Progenitor cell of endocrine pancreas (in vitro differentiated cells): ENCODE measurements around the gene SH3GL1. TPM values are rescaled to one million over a fixed set of nuclear protein-coding genes. Genes with fewer than 3 reads are reported as not detected.

Experiments
- DNase-seq: peaks from one replicate; pipeline ENCODE4 v3.0.0; 2021; ENCODE audit warnings: low spot score; ENCODE audit not compliant: unreplicated experiment
- H3K27ac Mint-ChIP-seq: 2 replicates; pipeline ENCODE4 v1.8.0; 2021; ENCODE audit warnings: mild to moderate bottlenecking, moderate library complexity, mixed read lengths
- H3K27me3 Mint-ChIP-seq: 2 replicates; pipeline ENCODE4 v1.8.0; 2021; ENCODE audit warnings: mixed read lengths
- H3K36me3 Mint-ChIP-seq: 2 replicates; pipeline ENCODE4 v1.8.0; 2022; ENCODE audit warnings: mixed read lengths; ENCODE audit not compliant: insufficient read depth
- H3K4me1 Mint-ChIP-seq: 2 replicates; pipeline ENCODE4 v1.8.0; 2021; ENCODE audit warnings: low read depth, mixed read lengths
- H3K4me3 Mint-ChIP-seq: 2 replicates; pipeline ENCODE4 v1.8.0; 2021; ENCODE audit warnings: low read depth, mild to moderate bottlenecking, moderate library complexity, mixed read lengths
- H3K9me3 Mint-ChIP-seq: 2 replicates; pipeline ENCODE4 v1.8.0; 2021; ENCODE audit warnings: low read depth, mixed read lengths
- total RNA-seq: library from RNA; stranded (reverse); gene quantifications from 2 replicates; pipeline ENCODE4 v1.2.1, GENCODE V29; 2021
- TF ChIP-seq, protein P1 (sequence below): fragments of 200-600 bp; sonication (generic); IDR thresholded peaks from one replicate; pipeline ENCODE4 v1.5.0; 2021; ENCODE audit warnings: antibody characterized with exemption, mild to moderate bottlenecking; ENCODE audit not compliant: unreplicated experiment

Gene SH3GL1
- total RNA-seq, 1 donor from 2014 or later, result 55.6 TPM

DNA sequence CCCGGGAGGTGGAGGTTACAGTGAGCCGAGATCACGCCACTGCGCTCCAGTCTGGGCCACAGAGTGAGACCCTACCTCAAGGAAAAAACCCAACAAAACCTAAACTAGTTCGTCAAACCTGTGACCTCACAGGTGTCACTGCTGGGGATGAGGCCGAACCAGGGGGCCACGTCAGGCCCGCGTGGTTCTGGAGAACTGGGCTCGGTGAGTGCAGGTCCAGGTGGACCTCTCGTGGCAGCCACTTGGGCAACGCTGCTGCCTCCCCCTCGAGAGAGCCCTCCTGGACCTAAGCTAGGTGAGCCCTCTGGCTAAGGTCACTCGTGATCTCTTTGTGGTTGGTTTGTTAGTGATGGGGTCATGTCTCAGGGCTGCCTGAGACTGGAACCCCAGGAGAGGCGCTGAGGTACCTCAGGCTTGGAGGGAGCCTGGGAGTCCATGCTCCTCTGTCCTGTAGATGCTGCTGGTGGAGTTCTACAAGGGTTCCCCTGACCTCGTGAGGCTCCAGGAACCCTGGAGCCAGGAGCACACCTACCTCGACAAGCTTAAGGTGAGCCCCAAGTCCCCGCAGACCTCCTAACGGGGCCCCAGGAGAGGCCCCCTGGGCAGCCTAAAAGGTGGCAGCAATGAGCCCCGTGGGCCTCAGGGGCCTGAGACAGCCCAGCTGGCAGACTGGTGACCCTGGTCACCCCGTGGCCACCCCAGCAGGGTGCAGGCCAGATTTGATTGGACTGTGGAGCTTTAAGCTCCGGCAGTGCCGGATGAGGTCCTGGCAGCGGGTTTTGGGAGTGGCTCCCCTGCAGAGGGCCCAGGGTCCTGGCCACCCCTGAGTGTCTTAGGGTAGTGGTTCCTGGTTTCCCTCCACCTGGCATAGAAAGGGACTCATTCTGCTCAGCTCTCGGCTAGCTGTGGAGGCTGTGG, 41.4 kb downstream of the SH3GL1 start:
- no peaks in the 10 kb centered on the region for H3K9me3 Mint-ChIP-seq
- TF ChIP-seq, protein P1, sequence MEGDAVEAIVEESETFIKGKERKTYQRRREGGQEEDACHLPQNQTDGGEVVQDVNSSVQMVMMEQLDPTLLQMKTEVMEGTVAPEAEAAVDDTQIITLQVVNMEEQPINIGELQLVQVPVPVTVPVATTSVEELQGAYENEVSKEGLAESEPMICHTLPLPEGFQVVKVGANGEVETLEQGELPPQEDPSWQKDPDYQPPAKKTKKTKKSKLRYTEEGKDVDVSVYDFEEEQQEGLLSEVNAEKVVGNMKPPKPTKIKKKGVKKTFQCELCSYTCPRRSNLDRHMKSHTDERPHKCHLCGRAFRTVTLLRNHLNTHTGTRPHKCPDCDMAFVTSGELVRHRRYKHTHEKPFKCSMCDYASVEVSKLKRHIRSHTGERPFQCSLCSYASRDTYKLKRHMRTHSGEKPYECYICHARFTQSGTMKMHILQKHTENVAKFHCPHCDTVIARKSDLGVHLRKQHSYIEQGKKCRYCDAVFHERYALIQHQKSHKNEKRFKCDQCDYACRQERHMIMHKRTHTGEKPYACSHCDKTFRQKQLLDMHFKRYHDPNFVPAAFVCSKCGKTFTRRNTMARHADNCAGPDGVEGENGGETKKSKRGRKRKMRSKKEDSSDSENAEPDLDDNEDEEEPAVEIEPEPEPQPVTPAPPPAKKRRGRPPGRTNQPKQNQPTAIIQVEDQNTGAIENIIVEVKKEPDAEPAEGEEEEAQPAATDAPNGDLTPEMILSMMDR, result no peak
- peaks cover 4% of the 10 kb centered on the region for H3K36me3 Mint-ChIP-seq
- no peak overlapping the region for H3K27ac Mint-ChIP-seq
- no peak overlapping the region for H3K4me3 Mint-ChIP-seq
- H3K27me3 Mint-ChIP-seq, result no peaks in the 10 kb centered on the region
- DNase-seq, result no peak
- H3K4me1 Mint-ChIP-seq, result peaks cover 1% of the 10 kb centered on the region

- Mint-ChIP-seq H3K27ac (no peak overlapping the region), H3K9me3 (no peaks in the 10 kb centered on the region), H3K27me3 (no peaks in the 10 kb centered on the region), H3K4me1 (peaks cover 1% of the 10 kb centered on the region), H3K36me3 (peaks cover 4% of the 10 kb centered on the region), H3K4me3 (no peak overlapping the region)
- TF ChIP-seq, protein P1, result no peak
- no peak for DNase-seq
Observed at GRCh38 chr19:4357921-4358326, 42.4 kb downstream of the SH3GL1 start.

GRCh38 chr19:4357095-4357797, 43.1 kb downstream of the SH3GL1 start:
- TF ChIP-seq, protein P1, result no peak
- H3K9me3 Mint-ChIP-seq, result no peaks in the 10 kb centered on the region
- H3K27ac Mint-ChIP-seq, result no peak overlapping the region
- peaks cover 5% of the 10 kb centered on the region for H3K36me3 Mint-ChIP-seq
- peaks cover 1% of the 10 kb centered on the region for H3K4me1 Mint-ChIP-seq
- H3K27me3 Mint-ChIP-seq, result no peaks in the 10 kb centered on the region
- no peak for DNase-seq
- no peak overlapping the region for H3K4me3 Mint-ChIP-seq

DNA sequence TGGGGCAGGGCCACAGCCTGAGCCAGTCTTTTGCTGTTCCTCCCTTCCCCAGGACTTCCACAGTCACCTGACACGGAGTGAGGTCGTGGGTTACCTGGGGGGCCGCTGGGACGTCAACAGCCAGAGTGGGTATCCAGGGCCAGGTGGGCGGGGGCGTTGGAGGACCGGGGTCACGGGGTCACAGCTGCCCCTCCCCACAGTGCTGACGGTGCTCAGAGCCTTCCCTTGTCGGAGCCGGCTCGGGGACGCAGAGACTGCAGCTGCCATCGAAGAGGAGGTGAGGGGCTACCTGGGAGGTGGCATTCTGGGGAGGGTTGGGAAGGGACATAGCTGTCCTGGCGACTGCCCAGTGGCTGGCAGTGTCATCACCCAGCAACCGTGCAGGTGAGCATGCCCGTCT, 45.5 kb downstream of the SH3GL1 start:
- TF ChIP-seq, protein P1, result no peak
- Mint-ChIP-seq H3K4me3 (no peak overlapping the region), H3K36me3 (peaks cover 3% of the 10 kb centered on the region), H3K27me3 (no peaks in the 10 kb centered on the region), H3K27ac (no peak overlapping the region), H3K9me3 (no peaks in the 10 kb centered on the region), H3K4me1 (no peaks in the 10 kb centered on the region)
- DNase-seq, result no peak

DNA sequence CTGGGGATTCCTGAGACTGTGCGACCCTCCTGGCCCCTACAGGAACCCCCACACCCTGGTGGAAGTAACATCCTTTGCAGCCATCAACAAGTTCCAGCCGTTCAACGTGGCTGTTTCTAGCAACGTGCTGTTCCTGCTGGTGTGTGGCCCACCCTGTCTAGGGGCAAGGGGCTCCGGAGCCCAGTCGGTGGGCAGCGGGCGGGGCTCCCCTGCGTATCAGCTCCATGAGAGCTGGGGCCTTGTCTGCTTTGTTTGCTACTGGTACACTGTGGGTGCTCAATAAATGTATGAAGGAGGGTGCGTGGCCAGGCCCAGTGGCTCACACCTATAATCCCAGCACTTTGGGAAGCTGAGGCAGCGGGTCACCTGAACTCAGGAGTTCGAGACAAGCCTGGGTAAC, 46.1 kb downstream of the SH3GL1 start:
- Mint-ChIP-seq H3K36me3 (peaks cover 5% of the 10 kb centered on the region), H3K27me3 (no peaks in the 10 kb centered on the region), H3K4me1 (no peaks in the 10 kb centered on the region), H3K27ac (no peak overlapping the region), H3K4me3 (no peak overlapping the region), H3K9me3 (no peaks in the 10 kb centered on the region)
- TF ChIP-seq, protein P1, result no peak
- no peak for DNase-seq
